ENCODE data around the gene TBX4.

TBX4 gene

DNA sequence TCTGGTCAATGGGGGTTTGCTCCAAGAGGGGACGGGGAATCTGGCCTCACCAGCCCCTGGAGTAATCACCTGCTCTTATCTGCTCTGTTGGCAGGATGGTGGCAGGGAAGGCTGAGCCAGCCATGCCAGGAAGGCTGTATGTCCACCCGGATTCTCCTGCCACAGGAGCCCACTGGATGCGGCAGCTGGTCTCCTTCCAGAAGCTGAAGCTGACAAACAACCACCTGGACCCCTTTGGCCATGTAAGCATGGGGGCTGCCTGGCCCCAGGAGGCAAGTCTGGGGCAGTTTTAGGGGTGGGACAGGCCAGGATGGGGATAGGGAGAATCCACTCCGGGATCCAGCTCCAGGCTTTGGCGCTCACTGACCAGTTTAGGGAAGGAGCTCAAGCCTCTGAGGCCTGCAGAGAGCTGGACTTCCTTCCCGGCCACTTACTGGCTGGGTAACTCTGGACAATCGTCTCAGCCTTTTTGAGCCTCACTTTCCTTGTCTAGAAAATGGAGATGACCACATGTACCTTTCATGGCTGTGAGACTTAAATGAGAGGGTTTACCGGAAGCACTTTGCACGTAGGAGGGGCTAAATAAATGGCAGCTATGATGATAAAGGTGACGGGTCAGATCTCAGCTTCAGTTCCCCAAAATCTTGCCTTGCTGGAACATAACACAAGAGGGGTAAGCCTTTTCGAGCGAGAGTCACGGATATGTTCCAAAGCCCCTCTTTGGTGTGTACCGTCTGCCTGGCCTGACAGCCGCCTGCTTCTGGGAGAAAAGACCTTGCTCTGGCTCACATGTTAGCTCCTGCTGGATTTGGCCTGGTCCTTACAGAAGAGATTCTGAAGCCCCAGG lies 15.4 kb downstream of the TBX4 start:
- DNase-seq = no peak

DNA sequence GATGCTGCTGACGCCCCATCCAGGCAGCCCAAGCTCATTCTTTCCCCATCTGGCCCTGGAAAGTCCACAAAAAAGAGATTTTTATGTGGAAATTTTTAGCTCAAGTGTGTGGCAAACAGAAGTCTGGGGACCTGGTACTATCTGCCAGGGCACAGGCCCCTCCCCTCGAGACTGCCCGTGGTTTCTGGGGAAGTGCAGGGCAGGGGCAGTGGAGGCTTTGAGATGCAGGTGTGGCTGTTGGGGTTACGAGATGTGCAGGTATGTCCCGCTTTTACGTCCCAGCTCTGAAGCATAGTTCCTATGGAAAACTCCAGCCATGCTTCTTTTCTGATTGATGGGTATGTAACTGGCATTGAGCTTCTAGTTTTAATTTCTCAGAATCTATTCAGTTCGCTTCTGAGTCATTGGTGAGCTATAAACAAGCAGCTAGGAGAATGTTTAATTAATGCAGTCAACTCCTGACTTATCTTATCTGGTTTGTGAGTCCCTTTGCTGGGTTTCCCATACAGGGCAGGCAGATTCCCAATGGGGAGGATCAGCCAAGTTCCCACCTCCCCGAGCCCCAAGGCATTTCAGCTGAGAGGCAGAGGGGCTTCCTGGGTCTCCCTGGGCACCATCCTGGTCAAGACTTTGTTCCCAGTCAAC lies 16.2 kb downstream of the TBX4 start:
- no peak for DNase-seq

DNA sequence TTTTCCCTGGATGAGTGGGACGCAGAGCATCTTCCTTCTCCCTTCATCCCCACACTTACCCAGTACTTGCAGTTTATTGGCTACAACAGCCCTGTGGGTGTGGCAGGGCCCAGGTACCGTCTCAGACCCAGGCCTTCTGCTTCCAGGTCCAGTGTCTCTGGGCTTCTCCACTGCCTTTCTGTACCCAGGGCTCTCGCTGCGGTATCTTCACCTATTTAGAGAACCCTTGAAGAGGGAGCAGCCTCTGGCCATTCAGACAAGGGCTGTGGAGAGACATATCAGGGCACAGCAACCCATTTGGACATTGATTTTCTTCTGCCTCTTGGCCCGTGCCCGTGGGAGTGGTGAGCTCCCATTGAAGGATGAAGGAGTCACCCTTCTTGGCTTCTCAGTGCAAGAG lies 17.3 kb downstream of the TBX4 start:
- no peak for DNase-seq

DNA sequence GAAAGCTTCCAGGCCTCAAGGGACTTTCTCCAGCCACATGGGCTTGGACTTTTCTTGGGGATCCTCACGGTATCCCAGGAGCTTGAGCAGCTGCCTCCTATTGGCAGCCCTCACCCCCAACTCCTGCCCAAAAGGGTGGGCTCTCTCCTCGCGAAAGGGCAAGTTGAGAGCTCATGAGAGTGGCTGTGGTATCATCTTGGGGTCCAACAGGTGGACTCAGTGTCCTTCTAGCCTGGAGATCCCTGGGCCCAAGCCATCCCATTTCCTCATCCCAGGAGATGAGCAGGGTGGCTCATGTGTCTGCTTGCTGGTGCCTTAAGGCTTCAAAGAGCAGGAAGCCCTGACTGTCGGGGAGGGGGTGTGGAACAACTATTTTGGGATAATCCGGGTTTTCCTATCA lies 17.7 kb downstream of the TBX4 start:
- no peak for DNase-seq

DNA sequence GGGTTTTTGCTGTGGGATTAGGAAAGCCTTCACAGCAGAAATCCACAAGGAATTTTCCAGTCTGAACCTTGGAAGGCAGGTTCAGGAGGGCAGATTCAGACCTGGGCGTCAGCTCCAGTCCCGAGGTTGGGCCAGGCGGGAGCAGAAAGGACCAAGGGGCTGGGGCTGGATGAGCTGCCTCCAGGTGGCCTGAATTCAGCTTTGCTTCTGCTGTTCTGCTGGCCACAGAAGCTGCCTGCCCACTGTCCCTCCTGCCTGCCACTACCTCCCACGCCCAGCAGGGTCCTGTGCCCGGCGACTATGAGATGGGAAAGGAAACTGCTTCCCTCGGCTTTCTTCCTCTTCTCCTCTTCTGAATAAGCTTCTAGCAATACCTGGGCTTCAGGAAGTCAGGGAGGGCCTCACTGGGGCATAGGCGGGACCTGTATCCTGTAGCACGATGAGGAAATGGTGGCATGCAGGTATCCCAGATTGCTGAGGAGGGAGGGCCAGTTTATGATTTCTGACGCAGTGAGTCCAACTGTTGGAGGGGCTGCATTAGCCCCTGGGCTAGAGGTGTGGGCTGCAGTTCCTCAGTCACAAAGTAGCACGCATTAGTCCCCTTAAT lies 18.4 kb downstream of the TBX4 start:
- DNase-seq = no peak

DNA sequence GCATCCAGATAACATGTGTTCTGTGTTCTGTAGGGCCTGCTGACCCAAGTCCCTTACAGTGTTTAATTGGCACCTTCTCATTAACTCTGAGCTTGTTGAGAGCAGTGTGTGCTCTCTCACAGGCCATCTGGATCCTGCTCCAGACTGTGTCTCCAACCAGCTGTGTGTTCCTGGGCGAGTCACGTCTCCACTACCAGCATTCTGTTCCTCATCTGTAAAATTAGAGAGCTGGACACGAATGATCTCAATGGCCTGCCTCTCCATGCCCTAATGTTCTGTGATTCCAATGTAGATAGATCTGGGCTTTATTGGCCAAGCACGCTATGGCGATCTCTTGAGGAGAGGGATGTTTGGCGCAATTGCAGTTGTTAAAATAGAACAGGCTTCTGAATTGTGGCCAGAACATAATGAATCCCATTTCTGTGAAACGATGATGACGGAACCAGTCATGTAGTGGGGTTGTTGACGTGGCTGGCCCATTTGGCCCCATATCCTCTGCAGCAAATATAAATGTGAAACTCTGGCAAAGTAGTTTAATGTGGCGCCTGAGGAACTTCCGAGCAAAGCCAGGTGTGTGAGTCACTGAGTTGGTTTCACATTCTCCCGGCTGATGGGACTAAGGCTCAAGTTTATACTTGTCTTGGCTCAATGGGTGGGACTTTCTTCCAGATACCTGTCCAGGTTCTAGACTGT lies 22.2 kb downstream of the TBX4 start:
- DNase-seq = no peak

DNA sequence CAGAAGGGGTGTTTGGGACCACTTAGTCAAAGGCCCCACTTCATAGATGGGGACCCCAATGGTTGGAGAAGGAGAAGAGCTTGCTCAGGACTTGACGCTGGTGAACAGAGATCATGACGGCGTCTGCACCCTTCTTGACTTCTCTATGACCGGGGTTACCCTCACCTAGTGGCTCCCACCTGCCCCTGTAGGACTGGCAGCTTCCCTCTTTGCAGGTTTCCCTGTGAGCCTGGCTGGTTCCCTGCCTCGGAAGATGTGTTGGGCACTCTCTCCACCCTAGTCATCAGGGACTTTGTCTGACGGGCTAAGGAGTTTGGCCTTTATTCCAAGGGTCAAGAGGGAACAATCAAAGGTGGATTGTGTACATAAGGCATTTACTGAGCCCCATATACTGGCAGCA lies 22.7 kb downstream of the TBX4 start:
- no peak for DNase-seq

DNA sequence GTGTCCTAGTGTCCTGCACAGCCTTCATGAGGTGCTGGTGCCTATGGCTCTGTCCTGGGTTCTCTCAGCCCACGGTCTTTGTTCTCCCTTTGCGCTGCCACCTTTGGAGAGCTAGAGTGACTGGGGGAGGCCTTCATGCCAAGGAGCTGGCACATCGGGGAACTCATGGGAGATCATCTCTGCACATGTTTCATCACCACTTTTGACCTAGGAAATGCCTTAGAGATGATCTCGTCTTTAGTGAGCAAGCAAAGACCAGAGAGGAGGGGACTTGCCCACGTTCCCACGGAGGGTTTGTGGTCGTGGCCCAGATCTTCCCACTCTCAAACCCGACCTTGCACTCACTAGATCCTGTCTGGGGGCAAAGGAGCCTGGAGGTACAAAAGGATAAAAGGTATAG lies 23.5 kb downstream of the TBX4 start:
- DNase-seq = no peak

DNA sequence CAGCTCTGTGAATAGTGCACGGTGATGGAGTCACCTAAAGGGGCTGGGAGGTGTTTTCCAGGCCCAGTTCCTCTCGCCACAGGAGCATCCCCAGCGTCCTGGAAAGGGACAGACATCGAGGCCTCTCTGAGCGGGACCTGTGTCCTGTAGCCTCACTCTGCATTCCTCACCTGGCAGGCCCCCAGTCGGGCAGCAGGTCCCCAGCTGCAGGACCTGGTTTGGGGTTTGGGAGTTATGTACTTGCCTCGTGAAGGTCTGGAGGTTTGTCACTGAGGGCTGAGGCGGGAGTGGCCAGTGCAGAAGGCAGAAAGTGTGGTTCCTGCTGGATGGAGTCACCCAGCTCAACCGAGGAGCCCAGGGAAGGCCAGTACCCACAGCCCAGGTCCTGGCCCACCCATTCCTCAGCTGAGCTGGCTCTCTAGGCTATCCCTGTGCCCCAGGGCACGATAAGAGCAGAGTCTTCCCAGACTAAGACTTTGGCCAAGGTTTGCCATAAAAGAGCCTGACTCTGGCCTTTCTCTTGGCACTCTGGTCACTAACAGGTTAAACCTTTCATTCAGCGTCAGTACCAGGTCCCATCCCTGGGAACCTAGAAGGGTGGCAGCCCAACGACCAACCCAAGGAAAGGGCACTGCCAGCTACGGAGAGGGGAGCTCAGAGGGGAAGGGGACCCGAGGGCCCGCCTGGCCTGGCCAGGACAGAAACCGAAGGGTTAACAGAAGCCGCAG lies 24.4 kb downstream of the TBX4 start:
- DNase-seq = no peak

DNA sequence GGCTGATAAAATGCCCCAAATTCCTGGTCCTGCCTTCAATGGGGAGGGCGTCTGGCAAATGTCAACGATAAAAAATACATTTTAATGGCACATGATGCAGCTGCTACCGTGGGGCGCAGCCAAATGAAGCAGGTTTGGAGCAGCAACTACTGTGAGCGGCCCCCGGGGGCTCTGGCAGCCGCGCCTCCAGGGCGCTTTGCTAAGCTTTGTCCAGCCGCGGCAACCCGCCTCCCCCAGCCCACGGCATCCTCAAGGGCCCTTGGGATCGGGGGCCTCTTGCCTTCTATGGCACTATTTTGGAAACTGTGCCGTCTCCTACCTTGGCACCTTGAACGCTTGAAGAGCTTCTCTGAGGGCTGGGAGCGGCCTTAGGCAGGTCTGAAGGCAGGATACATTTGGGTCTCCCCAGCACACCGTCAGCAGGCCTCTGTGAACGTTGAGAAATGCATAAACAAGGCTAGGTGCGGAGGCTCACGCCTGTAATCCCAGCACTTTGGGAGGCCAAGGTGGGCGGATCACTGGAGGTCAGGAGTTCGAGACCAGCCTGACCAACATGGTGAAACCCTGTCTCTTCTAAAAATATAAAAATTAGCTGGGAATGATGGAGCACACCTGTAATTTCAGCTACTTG lies 25.1 kb downstream of the TBX4 start:
- no peak for DNase-seq

DNA sequence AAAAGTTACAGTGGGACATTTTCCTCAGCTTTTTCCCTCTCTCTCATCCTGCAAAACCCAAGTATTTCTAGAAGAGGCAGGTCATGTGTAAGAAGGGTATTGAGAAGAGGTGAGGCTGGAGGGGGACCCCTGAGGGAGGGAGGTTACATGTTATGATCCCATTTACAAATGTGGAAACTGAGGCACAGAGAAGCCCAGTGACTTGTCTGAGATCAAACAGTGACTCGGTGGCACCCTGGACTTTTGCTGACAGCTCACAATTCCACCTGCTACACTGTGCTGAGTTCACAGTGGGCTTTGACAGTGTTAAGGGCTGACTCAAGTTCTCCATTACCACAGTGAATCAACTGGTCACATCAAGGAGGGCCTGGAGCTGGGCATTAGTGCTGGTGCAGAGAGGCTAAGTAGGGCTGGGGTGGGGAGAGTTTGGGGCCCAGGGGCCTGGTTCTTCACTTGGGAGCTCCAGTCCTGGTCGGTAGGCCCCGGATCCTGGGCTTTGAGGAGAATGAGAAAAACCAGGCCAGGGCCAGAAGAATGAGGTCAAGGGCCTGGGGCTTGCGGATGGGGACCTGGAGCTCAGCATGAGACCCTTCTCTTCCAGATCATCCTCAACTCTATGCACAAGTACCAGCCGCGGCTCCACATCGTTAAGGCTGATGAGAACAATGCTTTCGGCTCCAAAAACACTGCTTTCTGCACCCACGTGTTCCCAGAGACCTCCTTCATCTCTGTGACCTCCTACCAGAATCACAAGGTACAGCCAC lies 26.0 kb downstream of the TBX4 start:
- DNase-seq = no peak

DNA sequence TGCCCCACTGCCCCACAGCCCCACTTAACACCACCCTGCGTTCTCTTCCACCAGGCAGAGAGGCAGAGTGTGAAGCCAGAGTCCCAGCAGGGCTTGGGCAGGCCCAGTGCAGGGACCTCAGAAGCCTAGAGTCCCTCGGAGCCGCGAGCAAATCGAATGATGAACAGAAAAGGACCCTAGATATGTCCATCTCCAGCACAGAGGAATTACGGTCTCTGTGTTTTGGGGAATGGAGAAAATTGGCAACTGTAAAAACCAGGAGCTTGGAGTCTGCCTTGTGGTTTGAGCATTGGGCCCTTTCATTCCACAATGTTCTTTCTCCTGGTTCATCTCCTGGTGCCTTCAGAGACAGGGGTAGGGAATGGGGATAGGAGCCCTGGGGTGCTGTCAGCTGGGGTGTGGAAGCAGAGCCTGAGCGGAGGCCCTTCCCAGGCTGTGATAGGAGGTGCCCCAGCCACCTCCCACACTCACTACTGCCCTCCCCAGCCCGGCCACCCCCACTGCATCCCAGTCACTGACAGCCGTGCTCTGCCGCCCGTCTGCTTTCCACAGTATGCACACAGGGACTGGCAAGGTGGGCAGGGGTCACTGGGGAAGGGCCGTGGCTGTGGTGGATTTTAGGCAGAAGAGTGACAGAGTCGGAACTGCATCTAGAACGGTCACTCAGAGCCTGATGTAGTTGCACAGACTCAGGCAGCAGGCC lies 26.7 kb downstream of the TBX4 start:
- no peak for DNase-seq

DNA sequence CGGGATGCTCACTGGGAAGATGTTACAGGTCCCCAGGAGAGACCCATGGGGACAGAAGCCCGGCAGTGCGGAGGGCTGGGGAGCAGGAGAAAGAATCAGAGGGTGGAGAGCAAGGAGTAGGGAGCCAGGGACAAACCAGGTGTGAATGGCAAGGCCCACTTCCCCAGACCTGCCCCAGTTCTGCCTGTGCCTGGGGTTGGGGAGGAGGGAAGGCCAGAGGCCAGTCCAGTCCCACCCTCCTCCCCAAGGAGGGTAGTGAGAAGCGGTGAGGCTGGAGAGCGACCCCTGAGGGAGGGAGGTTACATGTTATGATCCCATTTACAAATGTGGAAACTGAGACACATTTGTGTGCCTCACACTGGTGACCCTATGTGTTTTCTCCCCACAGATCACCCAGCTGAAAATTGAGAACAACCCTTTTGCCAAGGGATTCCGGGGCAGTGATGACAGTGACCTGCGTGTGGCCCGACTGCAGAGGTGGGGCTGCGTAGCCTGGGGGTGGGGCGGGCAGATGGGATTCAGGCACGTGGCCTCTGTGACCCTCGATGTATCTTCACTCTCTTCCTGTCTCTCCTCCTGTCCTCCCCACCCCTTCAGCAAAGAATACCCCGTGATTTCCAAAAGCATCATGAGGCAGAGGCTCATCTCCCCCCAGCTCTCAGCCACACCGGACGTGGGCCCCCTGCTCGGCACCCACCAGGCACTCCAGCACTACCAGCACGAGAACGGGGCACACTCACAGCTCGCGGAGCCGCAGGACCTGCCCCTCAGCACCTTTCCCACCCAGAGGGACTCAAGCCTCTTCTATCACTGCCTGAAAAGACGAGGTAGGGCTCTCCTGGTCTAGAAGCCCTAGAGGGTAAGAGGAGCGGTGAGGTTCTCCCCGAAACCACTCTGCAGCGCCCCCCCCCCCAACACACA lies 27.5 kb downstream of the TBX4 start:
- no peak for DNase-seq

DNA sequence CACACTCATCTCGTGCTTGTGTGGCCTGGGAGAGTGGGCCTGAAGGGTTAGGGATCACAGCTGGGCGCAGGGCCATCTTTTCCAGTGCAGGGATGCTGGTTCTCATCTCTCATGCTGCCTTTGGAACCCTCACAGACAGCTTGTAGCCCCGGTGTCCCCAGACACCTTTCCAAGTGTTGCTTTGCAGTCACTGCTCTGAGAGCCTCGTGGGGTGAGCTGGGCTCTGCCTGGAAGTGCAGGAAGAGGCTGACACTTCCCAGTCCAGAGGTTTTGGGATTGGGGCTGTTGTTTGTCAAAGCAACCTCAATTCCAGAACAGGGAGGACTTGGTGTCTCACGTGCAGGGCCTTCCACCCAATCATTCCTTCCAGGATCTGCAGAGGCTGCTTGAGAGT lies 28.2 kb downstream of the TBX4 start:
- no peak for DNase-seq

DNA sequence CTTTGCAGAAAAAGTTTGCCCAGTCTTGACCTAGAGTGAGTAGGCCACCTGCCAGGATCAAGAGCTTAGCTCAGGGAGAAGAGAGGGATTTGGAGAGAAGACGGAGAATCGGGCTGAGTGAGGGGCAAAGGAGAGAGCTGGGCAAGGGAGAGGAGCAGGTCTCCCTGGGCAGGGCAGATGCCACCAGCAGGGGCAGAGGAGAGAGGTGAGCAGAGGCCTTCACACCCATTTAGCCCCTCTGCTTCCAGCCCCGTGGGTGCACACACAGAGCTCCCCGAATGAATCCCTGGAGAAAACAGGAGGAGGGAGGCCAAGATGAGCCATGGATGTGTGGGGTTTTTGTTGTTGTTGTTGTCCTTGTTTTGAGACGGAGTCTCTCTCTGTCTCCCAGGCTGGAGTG lies 29.2 kb downstream of the TBX4 start:
- DNase-seq = no peak

DNA sequence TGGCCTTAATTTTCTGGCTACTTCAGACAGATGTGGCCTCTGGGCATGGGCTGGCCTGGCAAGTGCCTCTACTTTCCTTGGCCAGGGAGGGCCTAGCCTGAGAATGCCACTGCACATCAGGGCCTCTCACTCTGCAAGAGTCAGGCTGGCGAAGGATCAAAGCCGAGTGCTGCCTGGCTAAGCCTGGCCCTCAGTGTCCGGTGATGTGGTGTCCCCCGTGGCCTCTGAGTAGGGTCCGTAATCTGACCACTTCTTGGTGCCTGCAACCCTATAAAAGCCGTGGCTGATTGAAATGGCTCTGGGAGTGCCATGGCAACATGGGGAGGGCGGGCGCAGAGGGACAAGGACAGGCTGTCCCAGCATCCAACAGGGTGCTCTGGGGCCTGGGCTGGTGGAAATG lies 30.2 kb downstream of the TBX4 start:
- DNase-seq = no peak

DNA sequence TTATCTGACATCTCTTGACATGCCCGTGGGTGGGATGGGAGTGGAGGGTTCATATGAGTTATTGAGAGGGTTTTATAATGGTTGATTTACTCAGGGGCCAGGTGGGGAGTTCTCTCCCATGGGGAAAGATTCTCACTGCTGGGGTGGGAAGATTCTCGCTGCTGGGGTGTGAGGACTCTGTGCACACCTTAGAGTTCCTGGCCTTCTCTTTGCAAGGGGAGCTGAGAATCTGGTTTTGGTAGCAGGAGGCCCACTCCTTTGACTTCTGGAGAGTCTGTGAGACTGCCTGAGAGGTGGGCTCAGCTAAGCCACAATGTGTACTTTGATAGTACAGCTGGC lies 31.5 kb downstream of the TBX4 start:
- no peak for DNase-seq

DNA sequence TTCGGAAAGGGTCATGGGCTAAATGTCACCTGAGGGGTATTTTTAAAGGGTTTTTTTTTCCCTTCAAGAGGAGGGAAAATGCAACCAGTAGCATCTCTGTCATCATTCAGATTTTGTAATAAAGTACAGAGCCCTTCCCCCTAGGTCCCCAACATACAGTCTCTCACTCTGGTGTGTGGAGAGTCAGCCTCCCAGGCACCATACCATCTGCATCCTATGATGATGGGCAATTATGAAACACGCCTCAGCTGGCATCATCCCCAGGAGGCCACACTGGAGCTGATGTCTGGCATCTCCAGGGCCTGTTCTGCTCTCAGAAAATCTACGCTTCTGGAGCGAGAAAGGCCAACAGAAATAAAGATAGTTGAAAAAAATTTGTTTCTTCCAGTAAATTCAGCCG lies 32.0 kb downstream of the TBX4 start:
- no peak for DNase-seq

DNA sequence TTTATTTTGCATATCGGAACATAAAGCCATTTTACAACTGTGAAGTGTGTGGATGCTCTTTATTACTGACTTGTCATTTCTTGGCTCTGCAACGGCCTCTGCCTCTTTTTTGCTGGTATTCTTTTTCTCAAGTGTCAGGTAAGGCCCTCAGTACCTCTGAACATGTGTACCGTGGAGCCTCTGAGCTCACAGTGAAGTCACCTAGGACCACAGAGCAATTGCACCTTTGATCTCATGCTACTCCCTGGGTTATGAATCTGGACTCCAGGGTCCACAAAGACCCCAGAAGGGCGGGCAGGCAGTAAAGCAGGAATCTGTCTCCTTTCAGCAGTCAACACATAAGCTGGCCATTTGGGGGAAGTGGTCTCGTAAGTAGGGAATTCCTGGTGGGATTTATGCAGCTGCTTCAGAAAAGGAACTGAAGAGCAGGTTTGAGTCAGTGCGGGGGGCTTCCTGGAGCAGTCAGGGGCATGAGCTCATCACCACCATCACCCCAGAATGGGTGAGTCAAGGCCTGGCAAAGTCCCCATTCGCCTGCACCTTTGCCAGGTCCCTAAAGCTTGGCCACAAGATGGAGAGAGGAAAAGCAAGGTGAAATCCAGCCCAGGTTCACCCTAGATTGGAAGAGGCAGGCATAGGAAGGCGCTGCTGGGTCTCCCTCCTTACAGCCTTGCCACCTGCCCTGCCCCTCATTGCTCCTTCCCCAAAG lies 33.0 kb downstream of the TBX4 start:
- no peak for DNase-seq
